Measurements from ENCODE around the gene C11orf97. TPM values are rescaled to one million over a fixed set of nuclear protein-coding genes. Genes with fewer than 3 reads are reported as not detected.

Gene C11orf97
- total and polyA plus RNA-seq, 2 experiments from 2014 or later = not detected

MicroRNAs encoded within 50 kb of the gene (microRNA counts, 767-probe panel; counts per million panel counts)
- not detected for microRNA hsa-miR-548l

Small RNAs within 50 kb of the gene (microRNA-seq; reads per million reads assigned to microRNA genes)
- gene MIR548L = 8.6 reads per million, percentile 31 among the genes with 10 or more reads in this experiment

Small RNAs within 50 kb of the gene (small RNA-seq; reads per million reads assigned to genes)
- 0.10 reads per million for gene MIR548L (ENCODE audit: low replicate concordance)

Other genes with a start within 250 kb of the C11orf97 start
- gene IZUMO1R, start 207.9 kb upstream of the C11orf97 start, total RNA-seq (2014; rRNA removed; shearing (Covaris generic)) = not detected in 2 replicates
- gene IZUMO1R, start 207.9 kb upstream of the C11orf97 start, polyA plus RNA-seq (2016; fragmentation: Nextera tagmentation; extraction: Ambion mirVana) = not detected in 2 replicates
- 0.17 and 0.23 TPM in 2 replicates for gene GPR83, start 111.0 kb upstream of the C11orf97 start, total RNA-seq (2014; rRNA removed; shearing (Covaris generic))
- gene GPR83, start 111.0 kb upstream of the C11orf97 start, polyA plus RNA-seq (2016; fragmentation: Nextera tagmentation; extraction: Ambion mirVana) = 0.18 and 0.35 TPM in 2 replicates
- 36.5 and 38.5 TPM in 2 replicates for gene MRE11, start 18.6 kb upstream of the C11orf97 start, total RNA-seq (2014; rRNA removed; shearing (Covaris generic))
- gene MRE11, start 18.6 kb upstream of the C11orf97 start, polyA plus RNA-seq (2016; fragmentation: Nextera tagmentation; extraction: Ambion mirVana) = 17.3 and 23.3 TPM in 2 replicates
- 16.0 and 16.6 TPM in 2 replicates for gene ANKRD49, start 18.5 kb upstream of the C11orf97 start, total RNA-seq (2014; rRNA removed; shearing (Covaris generic))
- gene ANKRD49, start 18.5 kb upstream of the C11orf97 start, polyA plus RNA-seq (2016; fragmentation: Nextera tagmentation; extraction: Ambion mirVana) = 30.4 and 35.2 TPM in 2 replicates
- gene FUT4, start 31.5 kb downstream of the C11orf97 start, total RNA-seq (2014; rRNA removed; shearing (Covaris generic)) = 6.5 and 7.4 TPM in 2 replicates
- gene FUT4, start 31.5 kb downstream of the C11orf97 start, polyA plus RNA-seq (2016; fragmentation: Nextera tagmentation; extraction: Ambion mirVana) = 2.3 and 2.4 TPM in 2 replicates
- 0.23 and 0.66 TPM in 2 replicates for gene PIWIL4, start 54.9 kb downstream of the C11orf97 start, total RNA-seq (2014; rRNA removed; shearing (Covaris generic))
- 0.23 and 0.33 TPM in 2 replicates for gene PIWIL4, start 54.9 kb downstream of the C11orf97 start, polyA plus RNA-seq (2016; fragmentation: Nextera tagmentation; extraction: Ambion mirVana)

Data from GM23338 (cell line).